ENCODE data around the gene SMTNL2.

- no peak for TF ChIP-seq CTCF (IDR thresholded peaks at IDR 0.05; ENCODE audit: low read depth, low read length, poor library complexity, severe bottlenecking)
- TF ChIP-seq EZH2phosphoT487 (IDR thresholded peaks at IDR 0.05; ENCODE audit: borderline replicate concordance, low read length) = no peak
Measured at GRCh38 chr17:4540687-4541327, 43.5 kb upstream of the SMTNL2 start.

Data from DOHH2 (cell line).